ENCODE results near the gene FRMD8. TPM values are rescaled to one million over a fixed set of nuclear protein-coding genes. Genes with fewer than 3 reads are reported as not detected.

Gene FRMD8
- total RNA-seq, 2 donors from 2014 or later = 27.4 to 29.6 TPM

- Histone ChIP-seq H3K9ac (ENCODE audit: extremely low read depth, low read length, poor library complexity, severe bottlenecking) (peak overlapping the region; percentile 98), H3K4me3 (ENCODE audit: low read length) (peak overlapping the region; percentile 75), H3K27ac (ENCODE audit: low read depth, low read length) (peak overlapping the region; percentile 99), H3K9me3 (ENCODE audit: control insufficient read depth, low read length) (no peaks in the 10 kb centered on the region), H3K36me3 (ENCODE audit: control insufficient read depth, insufficient read depth, low read length) (peaks cover 4% of the 10 kb centered on the region), H3K4me1 (ENCODE audit: control insufficient read depth, insufficient read depth, low read length) (peaks cover 23% of the 10 kb centered on the region), H3K27me3 (ENCODE audit: control insufficient read depth, insufficient read depth, low read length, poor library complexity, severe bottlenecking) (no peaks in the 10 kb centered on the region)
- WGBS, 2 experiments (ENCODE audit: insufficient coverage in 1 of 2, insufficient read length in 1 of 2) = 78 to 80% methylated on average over 9 to 15 of the region's 15 CpGs
- peak; percentile 83 for DNase-seq
- no peaks in the 10 kb centered on the region for H3K27me3 Mint-ChIP-seq (ENCODE audit: insufficient read depth)
- peaks cover 79% of the 10 kb centered on the region for H3K4me1 Mint-ChIP-seq
- no peaks in the 10 kb centered on the region for H3K9me3 Mint-ChIP-seq
- TF ChIP-seq, protein P1, sequence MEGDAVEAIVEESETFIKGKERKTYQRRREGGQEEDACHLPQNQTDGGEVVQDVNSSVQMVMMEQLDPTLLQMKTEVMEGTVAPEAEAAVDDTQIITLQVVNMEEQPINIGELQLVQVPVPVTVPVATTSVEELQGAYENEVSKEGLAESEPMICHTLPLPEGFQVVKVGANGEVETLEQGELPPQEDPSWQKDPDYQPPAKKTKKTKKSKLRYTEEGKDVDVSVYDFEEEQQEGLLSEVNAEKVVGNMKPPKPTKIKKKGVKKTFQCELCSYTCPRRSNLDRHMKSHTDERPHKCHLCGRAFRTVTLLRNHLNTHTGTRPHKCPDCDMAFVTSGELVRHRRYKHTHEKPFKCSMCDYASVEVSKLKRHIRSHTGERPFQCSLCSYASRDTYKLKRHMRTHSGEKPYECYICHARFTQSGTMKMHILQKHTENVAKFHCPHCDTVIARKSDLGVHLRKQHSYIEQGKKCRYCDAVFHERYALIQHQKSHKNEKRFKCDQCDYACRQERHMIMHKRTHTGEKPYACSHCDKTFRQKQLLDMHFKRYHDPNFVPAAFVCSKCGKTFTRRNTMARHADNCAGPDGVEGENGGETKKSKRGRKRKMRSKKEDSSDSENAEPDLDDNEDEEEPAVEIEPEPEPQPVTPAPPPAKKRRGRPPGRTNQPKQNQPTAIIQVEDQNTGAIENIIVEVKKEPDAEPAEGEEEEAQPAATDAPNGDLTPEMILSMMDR (conservative IDR thresholded peaks at IDR 0.05) = no peak
- peak overlapping the region; percentile 98 for H3K27ac Mint-ChIP-seq
- no peaks in the 10 kb centered on the region for H3K36me3 Mint-ChIP-seq (ENCODE audit: low read depth)
- peak overlapping the region; percentile 62 for H3K4me3 Mint-ChIP-seq
Measured at GRCh38 chr11:65420979-65421793, 34.7 kb downstream of the FRMD8 start.

- H3K4me1 ChIP-seq (ENCODE audit: control insufficient read depth, insufficient read depth, low read length) = peaks cover 23% of the 10 kb centered on the region
- H3K27ac Mint-ChIP-seq = peak overlapping the region; percentile 98
Measured at GRCh38 chr11:65421794-65422632, 35.6 kb downstream of the FRMD8 start.

More at GRCh38 chr11:65421794-65422632, 35.6 kb downstream of the FRMD8 start:
- Histone ChIP-seq H3K9ac (ENCODE audit: extremely low read depth, low read length, poor library complexity, severe bottlenecking) (peak overlapping the region; percentile 98), H3K27me3 (ENCODE audit: control insufficient read depth, insufficient read depth, low read length, poor library complexity, severe bottlenecking) (no peaks in the 10 kb centered on the region), H3K4me3 (ENCODE audit: low read length) (peak overlapping the region; percentile 83), H3K36me3 (ENCODE audit: control insufficient read depth, insufficient read depth, low read length) (peaks cover 9% of the 10 kb centered on the region), H3K9me3 (ENCODE audit: control insufficient read depth, low read length) (no peaks in the 10 kb centered on the region), H3K27ac (ENCODE audit: low read depth, low read length) (peak overlapping the region; percentile 99)
- H3K9me3 Mint-ChIP-seq = no peaks in the 10 kb centered on the region
- no peaks in the 10 kb centered on the region for H3K27me3 Mint-ChIP-seq (ENCODE audit: insufficient read depth)
- peaks cover 80% of the 10 kb centered on the region for H3K4me1 Mint-ChIP-seq
- peak overlapping the region; percentile 62 for H3K4me3 Mint-ChIP-seq
- H3K36me3 Mint-ChIP-seq (ENCODE audit: low read depth) = no peaks in the 10 kb centered on the region
- TF ChIP-seq, protein P1 (conservative IDR thresholded peaks at IDR 0.05) = peak; percentile 23
- peak; percentile 98 for DNase-seq
- 6 to 12% methylated on average over 29 to 68 of the region's 68 CpGs for WGBS, 2 experiments (ENCODE audit: insufficient coverage in 1 of 2, insufficient read length in 1 of 2)

All from endodermal cell (in vitro differentiated cells).